MM.1S (cell line): ENCODE measurements around the gene NDRG2.

Experiments used
- DNase-seq: peaks from one replicate; pipeline ENCODE4 v3.0.0-alpha.2; 2015
- H2AFZ ChIP-seq: fragments of 300-600 bp; sonication (generic); 2 replicates; pipeline ENCODE4 v1.6.0; 2016; ENCODE audit warnings: antibody characterized with exemption, low read length
- H3F3A ChIP-seq: fragments of 300-600 bp; sonication (generic); 2 replicates; pipeline ENCODE4 v1.6.1; 2016; ENCODE audit warnings: mild to moderate bottlenecking, antibody characterized with exemption, low read length, moderate library complexity, mixed read lengths; ENCODE audit not compliant: insufficient read depth
- H3K27ac ChIP-seq: fragments of 300-600 bp; sonication (generic); 2 replicates; pipeline ENCODE4 v1.5.1; 2016; ENCODE audit warnings: mild to moderate bottlenecking, low read length
- H3K27me3 ChIP-seq: fragments of 300-600 bp; sonication (generic); replicated peaks from 2 replicates; pipeline ENCODE4 v1.6.0; 2016; ENCODE audit warnings: low read length; ENCODE audit not compliant: insufficient read depth
- H3K36me3 ChIP-seq: fragments of 300-600 bp; sonication (generic); replicated peaks from 2 replicates; pipeline ENCODE4 v1.6.1; 2016; ENCODE audit warnings: mild to moderate bottlenecking, low read length, mixed read lengths; ENCODE audit not compliant: insufficient read depth
- H3K4me1 ChIP-seq: fragments of 300-600 bp; sonication (generic); 2 replicates; pipeline ENCODE4 v1.6.1; 2016; ENCODE audit warnings: low read length, mixed read lengths
- H3K4me2 ChIP-seq: fragments of 300-600 bp; sonication (generic); 2 replicates; pipeline ENCODE4 v1.6.0; 2016; ENCODE audit warnings: low read depth, low read length
- H3K4me3 ChIP-seq: fragments of 300-600 bp; sonication (generic); 2 replicates; pipeline ENCODE4 v1.5.1; 2016; ENCODE audit warnings: low read length, mixed read lengths
- H3K79me2 ChIP-seq: fragments of 300-600 bp; sonication (generic); 2 replicates; pipeline ENCODE4 v1.6.1; 2016; ENCODE audit warnings: mixed run types, low read length, mixed read lengths
- H3K9ac ChIP-seq: fragments of 300-600 bp; sonication (generic); 2 replicates; pipeline ENCODE4 v1.6.1; 2016; ENCODE audit warnings: low read length, mixed read lengths
- H3K9me2 ChIP-seq: fragments of 300-600 bp; sonication (generic); replicated peaks from 2 replicates; pipeline ENCODE4 v1.6.1; 2016; ENCODE audit warnings: mild to moderate bottlenecking, low read length, mixed read lengths; ENCODE audit not compliant: insufficient read depth
- H3K9me3 ChIP-seq: fragments of 300-600 bp; sonication (generic); replicated peaks from 2 replicates; pipeline ENCODE4 v1.6.1; 2016; ENCODE audit warnings: mild to moderate bottlenecking, low read length, mixed read lengths; ENCODE audit not compliant: insufficient read depth
- H4K20me1 ChIP-seq: fragments of 300-600 bp; sonication (generic); 2 replicates; pipeline ENCODE4 v1.6.1; 2016; ENCODE audit warnings: mild to moderate bottlenecking, low read length, moderate library complexity, mixed read lengths; ENCODE audit not compliant: insufficient read depth
- EZH2 ChIP-seq: fragments of 300-600 bp; sonication (generic); optimal IDR thresholded peaks from 2 replicates; pipeline ENCODE3; 2017; ENCODE audit warnings: low read depth, mild to moderate bottlenecking, antibody characterized with exemption, low read length, mixed read lengths
- EZH2phosphoT487 ChIP-seq: fragments of 300-600 bp; sonication (generic); IDR thresholded peaks from 2 replicates; pipeline ENCODE4 v1.6.1; 2018; ENCODE audit warnings: antibody characterized with exemption, low read length
- TF ChIP-seq, protein P1 (sequence below): fragments of 300-600 bp; sonication (generic); IDR thresholded peaks from 2 replicates; pipeline ENCODE4 v1.5.1; 2016; ENCODE audit warnings: antibody characterized with exemption, low read length, mixed read lengths

Gene NDRG2

DNA sequence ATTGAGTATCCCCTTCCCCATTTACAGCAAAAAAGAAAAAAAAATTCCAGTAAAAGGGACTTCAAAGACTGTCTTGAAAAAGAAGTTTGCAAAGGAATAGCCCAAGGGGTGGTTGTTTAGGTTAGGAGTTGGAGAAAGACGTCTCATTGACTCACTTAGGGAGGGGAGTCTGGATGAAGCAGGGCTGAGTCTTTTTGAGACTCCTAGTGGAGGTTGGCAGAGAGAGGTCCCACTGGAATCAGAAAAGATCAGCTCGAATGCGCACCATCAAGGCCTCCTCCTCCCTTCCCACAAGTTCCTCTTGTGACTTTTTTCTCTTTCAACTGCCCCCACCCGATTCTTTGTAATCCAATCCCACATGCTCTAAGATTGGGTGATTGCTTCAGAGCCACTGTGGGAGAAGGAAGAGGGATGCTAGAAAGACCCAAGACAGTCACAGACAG lies 47.2 kb upstream of the NDRG2 start:
- no peaks in the 10 kb centered on the region for H3K79me2 ChIP-seq
- H3K27me3 ChIP-seq = peaks cover 11% of the 10 kb centered on the region
- TF ChIP-seq EZH2 = no peak
- TF ChIP-seq, protein P1, sequence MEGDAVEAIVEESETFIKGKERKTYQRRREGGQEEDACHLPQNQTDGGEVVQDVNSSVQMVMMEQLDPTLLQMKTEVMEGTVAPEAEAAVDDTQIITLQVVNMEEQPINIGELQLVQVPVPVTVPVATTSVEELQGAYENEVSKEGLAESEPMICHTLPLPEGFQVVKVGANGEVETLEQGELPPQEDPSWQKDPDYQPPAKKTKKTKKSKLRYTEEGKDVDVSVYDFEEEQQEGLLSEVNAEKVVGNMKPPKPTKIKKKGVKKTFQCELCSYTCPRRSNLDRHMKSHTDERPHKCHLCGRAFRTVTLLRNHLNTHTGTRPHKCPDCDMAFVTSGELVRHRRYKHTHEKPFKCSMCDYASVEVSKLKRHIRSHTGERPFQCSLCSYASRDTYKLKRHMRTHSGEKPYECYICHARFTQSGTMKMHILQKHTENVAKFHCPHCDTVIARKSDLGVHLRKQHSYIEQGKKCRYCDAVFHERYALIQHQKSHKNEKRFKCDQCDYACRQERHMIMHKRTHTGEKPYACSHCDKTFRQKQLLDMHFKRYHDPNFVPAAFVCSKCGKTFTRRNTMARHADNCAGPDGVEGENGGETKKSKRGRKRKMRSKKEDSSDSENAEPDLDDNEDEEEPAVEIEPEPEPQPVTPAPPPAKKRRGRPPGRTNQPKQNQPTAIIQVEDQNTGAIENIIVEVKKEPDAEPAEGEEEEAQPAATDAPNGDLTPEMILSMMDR = no peak
- no peak for TF ChIP-seq EZH2phosphoT487
- no peaks in the 10 kb centered on the region for H3K9me2 ChIP-seq
- H3F3A ChIP-seq = peaks cover 6% of the 10 kb centered on the region; the same call in 1 of the 2 replicates
- no peaks in the 10 kb centered on the region for H4K20me1 ChIP-seq
- H3K36me3 ChIP-seq = no peaks in the 10 kb centered on the region
- H2AFZ ChIP-seq = peak overlapping the region; percentile 56; the same call in 1 of the 2 replicates
- H3K9ac ChIP-seq = 0 out of 2 replicates have a peak overlapping the region, but pooled peaks have one; percentile 33
- H3K4me3 ChIP-seq = peak overlapping the region; percentile 75
- peak overlapping the region; percentile 18; the same call in 1 of the 2 replicates for H3K27ac ChIP-seq
- DNase-seq = no peak
- H3K4me1 ChIP-seq = no peaks in the 10 kb centered on the region
- H3K4me2 ChIP-seq = peak overlapping the region; percentile 95
- H3K9me3 ChIP-seq = no peaks in the 10 kb centered on the region

DNA sequence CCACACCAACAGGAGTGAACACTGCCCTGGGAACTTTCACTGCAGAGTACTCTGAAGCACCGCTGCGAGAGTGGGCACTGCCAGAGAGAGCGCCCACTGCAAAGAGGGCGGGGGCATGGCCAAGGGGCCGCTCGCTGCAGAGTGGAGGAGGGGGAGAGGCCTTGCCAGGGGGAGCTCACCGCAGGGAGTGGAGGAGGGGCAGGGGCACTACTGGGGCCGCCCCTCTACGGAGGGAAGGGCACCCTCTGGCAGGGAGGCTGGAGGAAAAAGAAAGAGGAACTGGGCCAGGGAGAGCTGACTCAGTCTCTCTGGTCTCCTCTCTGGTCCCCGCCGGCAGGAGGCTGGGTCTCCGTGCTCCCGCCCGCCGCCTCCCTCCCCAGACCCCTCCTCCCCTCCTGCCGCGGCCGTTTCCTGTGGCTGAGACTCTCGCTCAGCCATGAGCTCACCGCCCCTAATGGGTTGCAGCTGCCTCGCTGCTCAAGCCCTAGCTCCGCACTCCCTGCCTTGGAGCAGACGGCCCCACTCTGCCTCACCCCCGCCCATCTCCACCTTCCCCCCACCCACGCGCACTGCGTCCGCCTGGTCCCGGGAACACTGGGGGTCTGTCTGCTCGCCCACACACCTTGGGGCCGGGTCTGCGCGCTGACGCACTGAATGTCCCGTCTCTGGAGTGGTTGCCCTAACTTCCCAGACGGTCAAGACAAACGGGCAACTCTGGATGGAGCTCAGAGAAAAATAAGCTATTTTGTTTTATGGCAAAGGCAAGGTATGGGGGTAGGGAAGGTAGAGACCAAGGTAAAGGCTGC lies 46.6 kb upstream of the NDRG2 start:
- no peaks in the 10 kb centered on the region for H3K36me3 ChIP-seq
- TF ChIP-seq EZH2phosphoT487 (no peak), EZH2 (no peak)
- TF ChIP-seq, protein P1 = no peak
- H2AFZ ChIP-seq = peak overlapping the region; percentile 56
- peak overlapping the region; percentile 75 for H3K4me3 ChIP-seq
- peaks cover 6% of the 10 kb centered on the region; the same call in 1 of the 2 replicates for H3F3A ChIP-seq
- H3K79me2 ChIP-seq = no peaks in the 10 kb centered on the region
- peak overlapping the region; percentile 32; the same call in 1 of the 2 replicates for H3K27ac ChIP-seq
- no peaks in the 10 kb centered on the region for H3K9me3 ChIP-seq
- peak; percentile 69 for DNase-seq
- peak overlapping the region; percentile 33; the same call in 1 of the 2 replicates for H3K9ac ChIP-seq
- H3K9me2 ChIP-seq = no peaks in the 10 kb centered on the region
- no peaks in the 10 kb centered on the region for H3K4me1 ChIP-seq
- H3K4me2 ChIP-seq = peak overlapping the region; percentile 95
- peaks cover 11% of the 10 kb centered on the region for H3K27me3 ChIP-seq
- no peaks in the 10 kb centered on the region for H4K20me1 ChIP-seq

DNA sequence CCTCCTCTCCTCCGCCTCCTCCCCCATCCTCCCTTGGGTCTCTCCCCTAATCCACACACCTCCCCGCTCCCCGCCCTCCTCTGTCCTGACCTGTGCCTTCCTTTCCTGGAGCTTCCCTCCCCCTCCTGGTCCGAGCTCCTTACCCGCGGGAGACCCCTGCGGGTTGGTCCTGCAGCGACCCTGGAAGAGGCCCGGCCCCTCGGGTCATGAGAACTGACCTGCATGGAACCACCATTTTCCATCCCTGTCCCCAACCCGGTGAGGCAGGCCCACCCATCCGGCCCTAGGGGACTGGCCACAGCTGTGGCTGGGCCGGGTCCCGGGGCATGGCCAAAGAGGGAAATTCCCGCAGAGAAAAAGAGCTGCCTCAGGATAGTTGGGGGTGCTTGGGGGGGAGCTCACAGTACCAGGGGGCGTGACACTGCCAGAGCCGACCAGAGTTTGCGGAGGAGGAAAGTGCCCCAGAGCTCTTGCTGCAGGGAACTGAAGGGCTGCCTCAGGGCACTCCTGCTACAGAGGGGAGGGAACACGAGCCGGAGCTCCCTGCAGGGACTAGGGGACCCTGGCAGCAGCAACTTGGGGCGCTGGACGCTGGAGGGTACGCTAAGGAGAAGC lies 45.9 kb upstream of the NDRG2 start:
- Histone ChIP-seq H3K4me1 (no peaks in the 10 kb centered on the region), H3K9me3 (no peaks in the 10 kb centered on the region), H3K4me3 (peak overlapping the region; percentile 75), H3K79me2 (no peaks in the 10 kb centered on the region), H3K36me3 (no peaks in the 10 kb centered on the region), H3K9ac (peak overlapping the region; percentile 33; the same call in 1 of the 2 replicates), H4K20me1 (no peaks in the 10 kb centered on the region), H3K27me3 (peaks cover 11% of the 10 kb centered on the region), H3K27ac (peak overlapping the region; percentile 32; the same call in 1 of the 2 replicates), H3K9me2 (no peaks in the 10 kb centered on the region), H3F3A (peaks cover 6% of the 10 kb centered on the region; the same call in 1 of the 2 replicates), H3K4me2 (peak overlapping the region; percentile 95), H2AFZ (peak overlapping the region; percentile 56)
- no peak for TF ChIP-seq EZH2
- TF ChIP-seq, protein P1 = no peak
- TF ChIP-seq EZH2phosphoT487 = no peak
- no peak for DNase-seq
